Neural cell (in vitro differentiated cells): ENCODE data around the gene TSPAN31. TPM values are rescaled to one million over a fixed set of nuclear protein-coding genes. Genes with fewer than 3 reads are reported as not detected.

Experiments
- H2AFZ ChIP-seq: fragments of 200-600, 300-800 bp; sonication (generic), shearing (Covaris generic); 2 replicates; pipeline ENCODE4 v1.6.0; 2014; ENCODE audit warnings: low read depth, mild to moderate bottlenecking, antibody characterized with exemption, low read length, moderate library complexity
- H3F3A ChIP-seq: fragments of 200-600 bp; shearing (Covaris generic); 2 replicates; pipeline ENCODE4 v1.6.1; 2016; ENCODE audit warnings: mild to moderate bottlenecking, moderate library complexity, mixed read lengths, antibody characterized with exemption, low read length; ENCODE audit not compliant: insufficient read depth, poor library complexity, severe bottlenecking
- H3K27ac ChIP-seq: fragments of 200-600, 300-800 bp; sonication (generic), shearing (Covaris generic); 2 replicates; pipeline ENCODE4 v1.5.1; 2014; ENCODE audit warnings: mild to moderate bottlenecking, low read length, moderate library complexity
- H3K27me3 ChIP-seq: fragments of 300-800, 200-600 bp; sonication (generic), shearing (Covaris generic); 2 replicates; pipeline ENCODE4 v1.6.0; 2014; ENCODE audit warnings: mild to moderate bottlenecking, low read depth, low read length, moderate library complexity; ENCODE audit not compliant: insufficient read depth
- H3K36me3 ChIP-seq: fragments of 300-800, 200-600 bp; sonication (generic), shearing (Covaris generic); 2 replicates; pipeline ENCODE4 v1.5.1; 2014; ENCODE audit warnings: mild to moderate bottlenecking, antibody characterized with exemption, low read length, moderate library complexity; ENCODE audit not compliant: insufficient read depth
- H3K4me2 ChIP-seq: fragments of 300-800, 200-600 bp; sonication (generic), shearing (Covaris generic); 2 replicates; pipeline ENCODE4 v1.6.0; 2014; ENCODE audit warnings: mild to moderate bottlenecking, low read length
- H3K4me3 ChIP-seq: fragments of 300-800, 200-600 bp; sonication (generic), shearing (Covaris generic); 2 replicates; pipeline ENCODE4 v1.5.1; 2014; ENCODE audit warnings: mild to moderate bottlenecking, low read length, moderate library complexity
- H3K79me2 ChIP-seq: fragments of 200-600 bp; shearing (Covaris generic); replicated peaks from 2 replicates; pipeline ENCODE4 v1.6.0; 2014; ENCODE audit warnings: mild to moderate bottlenecking, low read length, moderate library complexity; ENCODE audit not compliant: insufficient read depth
- H3K9ac ChIP-seq: fragments of 300-800, 200-600 bp; sonication (generic), shearing (Covaris generic); 2 replicates; pipeline ENCODE4 v1.6.1; 2016; ENCODE audit warnings: mild to moderate bottlenecking, low read length, mixed read lengths
- H3K9me2 ChIP-seq: fragments of 200-600 bp; shearing (Covaris generic); 2 replicates; pipeline ENCODE4 v1.6.1; 2016; ENCODE audit warnings: mild to moderate bottlenecking, low read length, mixed read lengths; ENCODE audit not compliant: insufficient read depth
- H3K9me3 ChIP-seq: fragments of 200-600, 300-800 bp; sonication (generic), shearing (Covaris generic); 2 replicates; pipeline ENCODE4 v1.6.1; 2016; ENCODE audit warnings: mild to moderate bottlenecking, mixed run types, low read length, moderate library complexity, mixed read lengths
- H4K20me1 ChIP-seq: fragments of 200-600 bp; shearing (Covaris generic); 2 replicates; pipeline ENCODE4 v1.6.1; 2016; ENCODE audit warnings: mild to moderate bottlenecking, mixed run types; ENCODE audit not compliant: insufficient read depth
- CTCF ChIP-seq: fragments of 450-650 bp; IDR thresholded peaks from 2 replicates; pipeline ENCODE4 v1.5.1; 2014; ENCODE audit warnings: antibody characterized with exemption, mild to moderate bottlenecking, moderate library complexity; ENCODE audit not compliant: poor library complexity, severe bottlenecking
- EP300 ChIP-seq: fragments of 450-650 bp; conservative IDR thresholded peaks from 2 replicates; pipeline ENCODE4 v1.6.1; 2014; ENCODE audit warnings: antibody characterized with exemption, mild to moderate bottlenecking, moderate library complexity; ENCODE audit not compliant: poor library complexity, severe bottlenecking
- EZH2 ChIP-seq: fragments of 200-600, 300-800 bp; shearing (Covaris generic), sonication (generic); IDR thresholded peaks from 2 replicates; pipeline ENCODE4 v1.6.1; 2014; ENCODE audit warnings: antibody characterized with exemption, low read length, borderline replicate concordance, mild to moderate bottlenecking; ENCODE audit not compliant: insufficient read depth, poor library complexity, severe bottlenecking
- MXI1 ChIP-seq: fragments of 450-650 bp; conservative IDR thresholded peaks from 2 replicates; pipeline ENCODE4 v1.6.1; 2014; ENCODE audit warnings: antibody characterized with exemption, mild to moderate bottlenecking; ENCODE audit not compliant: poor library complexity, severe bottlenecking
- POLR2AphosphoS5 ChIP-seq: IDR thresholded peaks from 2 replicates; pipeline ENCODE4 v1.6.1; 2012
- RAD21 ChIP-seq: fragments of 450-650 bp; conservative IDR thresholded peaks from 2 replicates; pipeline ENCODE4 v1.6.1; 2014; ENCODE audit warnings: antibody characterized with exemption, mild to moderate bottlenecking, moderate library complexity
- SMC3 ChIP-seq: fragments of 450-650 bp; conservative IDR thresholded peaks from 2 replicates; pipeline ENCODE4 v1.6.1; 2014; ENCODE audit warnings: antibody characterized with exemption, mild to moderate bottlenecking, moderate library complexity; ENCODE audit not compliant: poor library complexity
- TAF1 ChIP-seq: IDR thresholded peaks from 2 replicates; pipeline ENCODE4 v1.6.1; 2012; ENCODE audit warnings: low read depth
- polyA plus RNA-seq: library from polyadenylated mRNA; depleted of rRNA; stranded (reverse); fragments of >200 nt; gene quantifications from 2 replicates; pipeline ENCODE4 v1.2.3, GENCODE V29; 2014
- TF ChIP-seq, protein P1 (sequence below): IDR thresholded peaks from 2 replicates; pipeline ENCODE4 v1.6.1; 2012; ENCODE audit warnings: borderline replicate concordance

Gene TSPAN31
- polyA plus RNA-seq, 1 donor from 2014 or later: 85.3 TPM

DNA sequence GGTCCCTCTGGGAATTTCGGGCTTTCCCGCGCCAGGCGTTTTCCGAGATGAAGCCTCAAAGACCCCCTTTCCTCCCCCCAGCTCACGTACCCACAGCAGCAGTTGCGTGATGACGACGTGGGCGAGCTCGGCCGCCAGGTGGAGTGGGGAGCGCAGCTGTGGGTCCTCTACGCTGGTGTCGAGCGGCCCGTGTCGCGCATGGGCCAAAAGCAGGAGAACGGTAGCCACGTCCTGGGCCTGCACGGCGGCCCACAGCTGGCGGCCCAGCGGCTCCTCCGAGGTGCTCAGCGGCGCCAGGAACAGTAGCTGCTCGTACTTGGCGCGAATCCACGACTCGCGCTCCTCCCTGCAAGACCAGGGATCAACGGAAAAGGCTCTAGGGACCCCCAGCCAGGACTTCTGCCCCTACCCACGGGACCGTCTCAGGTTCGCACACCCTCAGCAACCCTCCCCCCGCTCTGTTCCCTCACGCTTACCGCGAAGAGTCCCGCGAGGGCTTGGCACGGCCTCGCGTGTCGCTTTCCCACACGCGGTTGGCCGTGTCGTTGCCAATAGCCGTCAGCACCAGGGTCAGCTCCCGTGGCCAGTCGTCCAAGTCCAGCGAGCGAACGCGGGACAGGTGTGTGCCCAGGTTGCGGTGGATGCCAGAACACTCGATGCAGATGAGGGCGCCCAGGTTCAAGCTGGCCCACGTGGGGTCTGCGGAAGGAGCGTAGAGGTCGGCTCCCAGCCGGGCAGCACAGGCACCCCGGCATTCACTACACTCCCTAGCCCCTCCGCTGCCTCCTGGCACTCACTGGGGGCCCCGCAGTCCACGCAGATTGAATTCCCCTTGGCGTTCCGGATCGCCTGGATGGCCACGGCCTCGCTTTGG is 17.7 kb upstream of the TSPAN31 start:
- H3K36me3 ChIP-seq: peaks cover 4% of the 10 kb centered on the region
- H3K4me2 ChIP-seq: no peak overlapping the region
- no peak overlapping the region for H2AFZ ChIP-seq
- H3F3A ChIP-seq: no peaks in the 10 kb centered on the region
- H3K9ac ChIP-seq: no peak overlapping the region
- TF ChIP-seq POLR2AphosphoS5 (peak; percentile 3), SMC3 (no peak), CTCF (peak; percentile 36), MXI1 (no peak), RAD21 (no peak), EP300 (no peak), EZH2 (no peak), TAF1 (no peak)
- TF ChIP-seq, protein P1, sequence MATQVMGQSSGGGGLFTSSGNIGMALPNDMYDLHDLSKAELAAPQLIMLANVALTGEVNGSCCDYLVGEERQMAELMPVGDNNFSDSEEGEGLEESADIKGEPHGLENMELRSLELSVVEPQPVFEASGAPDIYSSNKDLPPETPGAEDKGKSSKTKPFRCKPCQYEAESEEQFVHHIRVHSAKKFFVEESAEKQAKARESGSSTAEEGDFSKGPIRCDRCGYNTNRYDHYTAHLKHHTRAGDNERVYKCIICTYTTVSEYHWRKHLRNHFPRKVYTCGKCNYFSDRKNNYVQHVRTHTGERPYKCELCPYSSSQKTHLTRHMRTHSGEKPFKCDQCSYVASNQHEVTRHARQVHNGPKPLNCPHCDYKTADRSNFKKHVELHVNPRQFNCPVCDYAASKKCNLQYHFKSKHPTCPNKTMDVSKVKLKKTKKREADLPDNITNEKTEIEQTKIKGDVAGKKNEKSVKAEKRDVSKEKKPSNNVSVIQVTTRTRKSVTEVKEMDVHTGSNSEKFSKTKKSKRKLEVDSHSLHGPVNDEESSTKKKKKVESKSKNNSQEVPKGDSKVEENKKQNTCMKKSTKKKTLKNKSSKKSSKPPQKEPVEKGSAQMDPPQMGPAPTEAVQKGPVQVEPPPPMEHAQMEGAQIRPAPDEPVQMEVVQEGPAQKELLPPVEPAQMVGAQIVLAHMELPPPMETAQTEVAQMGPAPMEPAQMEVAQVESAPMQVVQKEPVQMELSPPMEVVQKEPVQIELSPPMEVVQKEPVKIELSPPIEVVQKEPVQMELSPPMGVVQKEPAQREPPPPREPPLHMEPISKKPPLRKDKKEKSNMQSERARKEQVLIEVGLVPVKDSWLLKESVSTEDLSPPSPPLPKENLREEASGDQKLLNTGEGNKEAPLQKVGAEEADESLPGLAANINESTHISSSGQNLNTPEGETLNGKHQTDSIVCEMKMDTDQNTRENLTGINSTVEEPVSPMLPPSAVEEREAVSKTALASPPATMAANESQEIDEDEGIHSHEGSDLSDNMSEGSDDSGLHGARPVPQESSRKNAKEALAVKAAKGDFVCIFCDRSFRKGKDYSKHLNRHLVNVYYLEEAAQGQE: no peak
- H3K27ac ChIP-seq: no peak overlapping the region
- peaks cover 55% of the 10 kb centered on the region for H3K27me3 ChIP-seq
- no peaks in the 10 kb centered on the region for H4K20me1 ChIP-seq
- H3K79me2 ChIP-seq: no peaks in the 10 kb centered on the region
- no peaks in the 10 kb centered on the region for H3K9me2 ChIP-seq
- no peaks in the 10 kb centered on the region for H3K9me3 ChIP-seq
- peak overlapping the region; percentile 24 for H3K4me3 ChIP-seq

- Histone ChIP-seq H3K9me3 (no peaks in the 10 kb centered on the region), H3K79me2 (no peaks in the 10 kb centered on the region), H3K27me3 (peaks cover 55% of the 10 kb centered on the region), H3K36me3 (peaks cover 4% of the 10 kb centered on the region), H3K27ac (no peak overlapping the region), H2AFZ (no peak overlapping the region), H3K9ac (no peak overlapping the region), H3K9me2 (no peaks in the 10 kb centered on the region), H4K20me1 (no peaks in the 10 kb centered on the region), H3K4me2 (no peak overlapping the region), H3K4me3 (no peak overlapping the region), H3F3A (no peaks in the 10 kb centered on the region)
- TF ChIP-seq, protein P1: no peak
- TF ChIP-seq POLR2AphosphoS5: no peak
- no peak for TF ChIP-seq EZH2
- TF ChIP-seq MXI1: no peak
- TF ChIP-seq CTCF: no peak
- TF ChIP-seq RAD21: no peak
- TF ChIP-seq EP300: no peak
- no peak for TF ChIP-seq TAF1
- TF ChIP-seq SMC3: no peak
These were observed 17.0 kb upstream of the TSPAN31 start for GRCh38 chr12:57727758-57728395.
